ENCODE measurements around the gene DMD.

The DMD gene

DNA sequence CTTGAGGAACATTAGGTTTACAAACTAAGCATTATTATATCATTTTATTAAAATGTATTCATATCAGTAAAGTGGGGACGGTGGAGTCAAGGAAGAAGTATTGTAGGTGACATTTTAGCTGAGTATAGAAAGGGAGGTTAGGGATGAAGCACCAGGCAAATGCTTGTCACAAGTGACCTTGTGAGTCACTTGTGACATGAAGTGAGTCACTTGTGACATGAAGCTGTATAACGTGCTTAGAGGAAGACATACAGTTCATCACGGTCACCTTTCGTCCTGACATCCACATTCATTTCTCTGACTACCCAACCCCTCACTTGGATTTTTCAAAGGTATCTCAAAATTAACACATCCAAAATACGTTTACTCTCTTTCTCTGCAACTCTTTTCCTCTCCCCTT, 1034.8 kb downstream of the DMD start:
- no peak for DNase-seq

DNA sequence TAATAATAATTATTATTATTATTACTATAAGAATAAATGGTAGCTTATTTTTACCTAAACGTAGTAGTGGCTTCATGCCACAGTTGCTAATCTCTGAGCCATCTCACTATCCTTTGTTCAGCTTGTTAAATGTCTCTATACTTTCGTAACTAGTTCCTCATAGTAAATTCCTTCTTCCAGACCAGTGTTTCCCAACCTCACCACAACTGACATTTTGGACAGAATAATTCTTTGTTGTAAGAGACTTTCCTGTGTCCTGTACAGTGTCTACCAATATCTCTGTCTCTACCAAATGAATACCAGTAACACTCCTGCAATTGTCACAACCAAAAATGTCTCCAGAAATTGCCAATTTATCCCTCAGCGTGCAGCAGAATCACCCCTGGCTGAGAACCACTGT, 1040.9 kb downstream of the DMD start:
- no peak for DNase-seq

DNA sequence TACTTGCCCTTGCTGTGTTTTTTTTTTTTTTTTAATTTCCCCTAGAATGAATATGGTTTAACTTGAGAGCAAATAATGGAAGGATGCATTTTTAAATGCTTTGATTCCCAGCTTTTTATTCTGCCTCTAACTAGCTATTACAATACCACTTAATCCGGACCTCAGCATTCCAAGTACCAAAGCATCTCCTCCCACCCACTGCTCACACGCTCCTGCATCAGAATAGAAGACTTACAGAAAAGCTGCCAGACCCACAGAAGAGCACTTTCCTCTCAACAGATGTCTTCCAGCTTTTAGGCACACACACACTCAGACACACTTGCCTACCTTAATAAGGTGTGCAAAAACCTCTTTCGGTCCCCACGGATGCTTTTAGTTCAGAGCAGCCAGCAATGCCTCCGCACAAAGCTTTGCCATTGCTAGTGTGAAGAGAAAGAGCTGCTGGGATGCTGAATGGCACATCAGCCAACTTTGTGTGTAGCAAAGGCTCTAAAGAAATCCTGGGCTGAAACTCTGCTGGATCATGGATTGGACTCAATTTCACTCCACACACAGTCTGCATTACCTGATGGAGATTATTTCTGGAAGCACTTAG, 1056.2 kb downstream of the DMD start:
- DNase-seq: no peak

DNA sequence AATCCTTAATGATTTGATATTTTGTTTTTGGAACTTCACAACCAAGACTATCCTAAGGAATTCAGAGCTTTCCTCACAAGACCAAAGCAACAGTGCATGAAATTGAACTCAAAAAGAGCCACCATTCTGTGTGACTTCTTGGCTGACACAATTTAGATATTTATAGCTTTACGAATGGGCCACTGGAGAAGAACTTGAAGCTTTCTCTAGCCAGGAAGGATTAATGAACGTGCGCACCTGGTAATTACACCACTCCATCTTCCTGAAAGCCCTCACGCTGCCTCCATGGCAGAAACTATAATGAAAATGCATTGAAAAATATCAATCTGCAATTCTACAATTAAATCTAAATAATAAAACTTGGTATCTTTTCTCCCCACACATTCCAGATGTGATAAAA, 1057.8 kb downstream of the DMD start:
- no peak for DNase-seq

DNA sequence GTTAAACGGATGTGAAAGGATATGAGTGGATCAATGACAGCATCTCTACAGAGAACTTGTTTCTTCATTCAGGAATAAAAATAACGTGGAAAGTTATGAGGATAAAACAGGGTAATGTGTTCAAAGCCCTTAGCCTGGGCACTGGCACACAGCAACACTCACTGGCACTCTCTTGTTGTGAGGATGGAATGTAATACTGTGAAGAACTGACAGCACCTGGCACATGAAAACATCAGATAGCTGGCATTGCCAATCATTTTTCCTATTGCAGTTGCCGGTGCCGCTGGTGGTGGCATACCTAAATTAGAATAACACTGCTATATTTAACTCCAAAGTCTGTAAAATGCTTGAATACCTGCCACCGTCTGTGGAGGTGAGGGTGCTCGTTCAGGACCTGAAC, 1061.2 kb downstream of the DMD start:
- DNase-seq: no peak

DNA sequence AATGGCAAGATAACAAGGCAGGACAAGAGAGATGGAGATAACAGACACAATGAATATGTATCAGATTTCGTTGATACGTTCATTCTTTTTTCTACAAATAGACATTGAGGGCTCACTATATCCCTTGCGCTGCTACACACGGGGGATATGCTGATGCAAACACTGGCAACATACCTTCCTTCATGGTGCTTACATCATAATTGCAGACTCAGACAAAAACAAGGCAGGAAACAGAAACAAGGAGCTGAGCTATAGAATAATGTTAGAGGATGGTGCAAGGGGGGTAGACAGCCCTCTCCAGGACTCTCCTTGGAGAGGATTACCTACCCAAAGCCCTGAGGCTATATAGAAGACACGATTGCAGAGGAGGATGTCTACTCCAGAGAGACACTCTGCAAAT, 1069.5 kb downstream of the DMD start:
- DNase-seq: no peak

DNA sequence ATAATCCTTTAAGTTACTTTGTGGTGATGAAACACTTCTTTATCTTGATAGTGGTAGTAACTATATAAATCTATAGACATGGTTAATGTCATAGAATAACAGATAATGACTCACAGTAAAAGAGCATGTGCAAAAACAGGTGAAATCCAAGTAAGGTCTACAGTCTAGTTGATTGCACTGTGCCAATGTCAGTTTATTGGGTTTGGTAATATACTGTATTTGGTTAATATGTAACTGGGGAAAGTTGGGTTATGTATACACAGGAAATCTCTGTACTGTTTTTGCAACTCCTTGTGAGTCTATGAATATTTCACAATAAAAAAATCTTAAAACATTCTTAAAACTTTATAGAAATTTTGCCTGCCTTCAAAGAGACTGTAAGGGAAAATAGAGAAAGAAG, 1071.9 kb downstream of the DMD start:
- no peak for DNase-seq

DNA sequence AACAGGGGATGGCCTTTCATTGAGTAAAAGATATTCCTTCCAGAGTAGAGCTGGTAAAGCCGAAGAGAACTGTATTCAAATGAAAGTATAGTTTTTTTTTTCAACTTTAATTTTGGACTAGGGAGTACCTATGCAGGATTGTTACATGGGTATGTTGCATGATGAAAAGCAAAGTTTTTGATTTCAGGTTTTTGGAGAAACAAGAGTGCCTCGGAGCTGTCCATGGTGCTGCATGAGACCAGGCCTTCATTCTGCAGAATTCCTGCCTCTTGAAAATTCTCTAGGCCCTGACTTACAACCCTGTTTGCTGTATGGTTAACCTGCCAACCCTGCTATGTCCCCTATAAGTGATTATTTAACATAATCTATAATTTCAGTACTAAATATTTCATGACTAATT, 1073.8 kb downstream of the DMD start:
- DNase-seq: no peak

DNA sequence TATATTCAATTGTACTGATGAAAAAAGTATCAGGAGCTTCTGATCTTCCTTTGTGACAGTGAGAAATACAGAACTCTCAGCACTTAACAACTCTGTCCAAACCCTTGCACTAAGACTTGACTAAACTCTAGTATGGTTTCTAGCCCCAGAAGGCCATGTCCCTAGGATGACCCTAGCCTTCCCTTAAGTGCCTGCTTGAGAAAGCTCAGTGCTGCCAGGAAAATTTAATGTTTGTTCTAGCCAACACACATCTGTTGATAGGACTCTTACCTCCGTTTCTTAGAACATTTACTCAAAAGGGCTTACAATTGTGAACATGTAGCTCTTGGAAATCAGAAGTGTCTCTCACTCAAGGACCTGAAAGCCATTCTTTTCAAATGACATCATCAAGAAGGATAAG, 1084.4 kb downstream of the DMD start:
- DNase-seq: no peak

DNA sequence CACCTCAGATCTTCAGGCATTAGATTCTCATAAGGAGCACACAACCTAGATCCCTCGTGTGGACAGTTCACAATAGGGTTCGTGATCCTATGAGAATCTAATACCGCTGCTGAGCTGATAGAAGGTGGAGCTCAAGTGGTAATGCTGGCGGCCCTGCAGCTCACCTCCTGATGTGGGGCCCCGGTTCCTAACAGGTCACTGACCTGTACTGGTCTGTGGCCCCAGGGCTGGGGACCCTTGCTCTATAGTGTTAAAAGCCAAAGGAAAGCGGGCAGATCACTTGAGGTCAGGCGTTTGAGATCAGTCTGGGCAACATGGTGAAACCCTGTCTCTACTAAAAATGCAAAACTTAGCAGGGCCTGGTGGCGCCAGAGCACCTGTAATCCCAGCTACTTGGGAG, 1092.5 kb downstream of the DMD start:
- no peak for DNase-seq

DNA sequence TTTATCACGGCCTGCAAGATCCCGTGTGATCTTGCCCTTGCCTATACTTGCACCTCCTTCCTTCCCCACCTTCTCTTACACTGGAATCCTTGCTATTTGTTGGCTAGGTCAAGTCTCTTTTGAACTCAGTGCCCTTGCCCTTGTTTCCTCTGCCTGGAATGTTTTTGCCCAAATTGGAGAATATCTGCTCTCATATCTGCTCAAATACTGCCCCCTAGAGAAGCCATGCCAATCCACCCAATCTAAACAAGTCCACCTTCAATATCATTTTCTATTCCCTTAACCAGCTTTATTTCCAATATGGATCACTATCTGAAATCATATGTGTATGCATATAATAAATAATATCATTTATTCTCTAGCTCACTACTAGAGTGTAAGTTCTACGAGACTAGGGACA, 1095.3 kb downstream of the DMD start:
- no peak for DNase-seq

DNA sequence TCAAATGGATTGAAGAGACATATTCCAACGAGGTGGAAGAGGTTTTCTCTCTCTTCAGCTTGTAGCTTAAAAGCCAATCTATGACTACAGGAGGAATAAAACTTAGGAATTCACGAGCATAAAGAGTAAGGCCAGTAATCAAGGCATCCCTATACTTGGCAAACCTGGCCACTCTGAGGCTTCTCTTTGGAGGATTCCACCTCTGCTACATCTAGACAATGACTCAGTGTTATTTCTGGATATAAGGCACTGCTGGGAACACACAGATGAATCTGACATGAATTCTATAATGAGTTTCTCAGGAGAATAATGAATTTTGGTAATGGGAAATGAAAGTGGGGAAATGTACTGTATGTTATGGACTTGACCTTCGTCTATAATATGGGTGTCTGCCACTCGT, 1123.7 kb downstream of the DMD start:
- no peak for DNase-seq

DNA sequence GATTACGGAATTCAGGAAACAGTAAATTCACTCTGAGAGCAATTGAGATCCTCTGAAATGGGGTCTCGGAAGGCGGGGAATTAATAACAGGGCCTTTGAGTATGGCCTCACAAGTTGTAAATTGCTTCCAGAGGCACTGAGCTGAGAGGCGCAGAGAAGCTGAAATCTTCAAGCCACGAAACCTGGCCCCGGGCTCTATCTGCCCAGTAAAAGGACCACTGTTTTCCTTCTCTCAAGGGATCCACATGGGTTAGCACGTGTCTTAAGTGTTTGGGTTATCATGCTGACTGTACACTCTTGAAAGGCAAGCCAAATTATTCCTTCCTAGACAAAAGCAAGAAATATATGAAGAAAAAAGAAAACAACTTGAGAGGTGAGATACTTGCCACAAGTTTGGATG, 1126.6 kb downstream of the DMD start:
- DNase-seq: no peak

DNA sequence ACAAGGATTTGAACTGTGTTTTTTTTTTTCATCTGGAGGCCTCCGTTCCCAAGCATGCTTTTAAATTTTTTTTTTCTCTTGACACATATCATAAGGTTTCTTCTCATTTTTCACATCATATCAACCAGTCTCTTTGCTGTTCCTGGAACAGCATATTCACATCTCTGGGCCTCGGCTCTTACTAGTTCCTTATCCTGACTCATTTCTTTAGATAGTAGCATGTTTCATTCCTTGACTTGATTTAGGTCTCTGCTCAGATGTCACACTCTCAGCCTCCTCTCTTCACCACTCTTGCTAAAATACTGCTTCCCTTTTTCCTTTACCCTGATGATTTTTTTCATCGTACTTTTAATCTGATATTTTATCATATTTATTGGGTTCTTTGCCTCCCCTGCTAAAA, 1163.1 kb downstream of the DMD start:
- no peak for DNase-seq

DNA sequence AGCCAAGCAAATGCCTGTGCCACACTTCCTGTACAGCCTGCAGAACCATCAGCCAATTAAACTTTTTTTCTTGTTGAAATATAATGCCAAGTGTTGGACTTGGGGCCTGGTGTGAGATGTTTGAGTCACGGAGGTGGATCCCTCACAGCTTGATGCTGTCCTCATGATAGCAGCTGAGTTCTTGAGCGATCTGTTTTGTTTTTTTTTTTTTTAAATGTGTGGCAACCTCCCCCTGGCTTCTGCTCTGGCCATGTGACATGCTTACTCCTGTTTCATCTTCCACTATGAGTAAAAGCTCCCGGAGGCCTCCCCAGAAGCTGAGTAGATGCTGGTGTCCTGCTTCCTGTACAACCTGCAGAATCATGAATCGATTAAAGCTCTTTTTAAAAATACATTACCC, 1166.2 kb downstream of the DMD start:
- DNase-seq: no peak

DNA sequence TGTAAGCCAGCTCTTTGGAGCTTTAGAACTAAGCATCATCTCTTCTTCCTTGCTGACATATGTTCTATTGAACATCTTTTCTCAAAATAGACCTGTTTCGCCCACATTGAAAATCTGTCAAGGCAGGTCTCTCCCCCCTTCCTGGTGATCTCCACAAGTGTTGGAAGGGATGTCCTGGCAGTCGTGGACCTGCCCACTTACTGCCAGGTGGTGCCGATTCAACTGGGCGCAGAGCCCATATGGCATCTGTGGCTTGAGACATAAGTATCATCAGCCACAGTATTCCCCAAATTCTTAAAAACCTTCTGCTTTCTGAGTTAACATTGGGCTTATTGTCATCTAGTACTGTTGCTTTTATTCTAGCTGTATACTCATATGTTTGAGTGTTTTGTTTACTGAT, 1170.2 kb downstream of the DMD start:
- no peak for DNase-seq

DNA sequence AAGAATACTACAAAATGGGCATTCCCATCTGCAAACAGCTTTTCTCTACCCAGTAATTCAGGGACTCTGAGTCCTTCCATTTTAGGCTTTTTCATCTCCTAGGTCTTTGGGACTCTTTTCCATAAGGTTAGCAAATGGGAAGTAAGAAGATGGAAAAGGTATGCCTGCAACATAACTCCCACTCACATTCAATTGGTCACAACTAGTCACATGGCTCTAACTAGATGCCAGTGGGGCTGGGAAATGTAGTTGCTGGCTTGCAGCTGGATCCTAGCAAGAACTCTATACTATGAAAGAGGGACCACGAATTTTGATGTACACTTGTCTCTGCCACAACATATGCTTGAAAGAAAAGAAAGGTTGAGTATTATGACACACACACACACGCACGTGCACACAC, 1184.6 kb downstream of the DMD start:
- DNase-seq: no peak

DNA sequence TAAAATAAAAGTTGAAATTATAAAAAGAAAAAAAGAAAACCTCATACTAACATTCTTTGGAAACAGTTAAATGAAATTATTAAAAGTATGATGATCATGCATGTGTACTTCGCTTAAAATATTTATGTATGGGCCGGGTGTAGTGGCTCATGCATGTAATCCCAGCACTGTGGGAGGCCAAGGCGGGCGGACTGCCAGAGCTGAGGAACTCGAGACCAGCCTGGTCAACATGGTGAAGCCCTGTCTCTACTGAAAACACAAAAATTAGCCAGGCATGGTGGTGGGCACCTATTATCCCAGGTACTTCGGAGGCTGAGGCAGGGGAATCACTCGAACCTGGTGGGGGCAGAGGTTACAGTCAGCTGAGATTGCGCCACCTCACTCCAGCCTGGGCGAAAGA, 1187.3 kb downstream of the DMD start:
- no peak for DNase-seq

DNA sequence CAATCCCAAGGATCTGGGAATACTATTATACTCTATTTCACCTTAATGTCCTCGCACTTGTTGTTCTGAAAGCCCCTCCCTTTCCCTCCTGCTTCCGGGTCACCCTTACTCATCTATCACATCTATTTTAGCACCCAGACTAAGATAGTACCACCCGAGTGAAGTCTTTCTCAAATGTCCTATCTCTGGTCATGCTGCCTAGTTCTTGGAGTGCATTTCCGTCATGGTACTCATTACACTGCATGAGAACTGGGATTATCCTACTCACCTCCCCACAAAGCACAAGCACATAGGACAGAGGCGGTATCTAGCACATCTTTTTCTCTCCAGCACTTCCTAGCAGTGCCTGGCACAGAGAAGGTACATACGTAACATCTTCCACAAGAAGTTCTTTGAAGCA, 1195.2 kb downstream of the DMD start:
- no peak for DNase-seq

DNA sequence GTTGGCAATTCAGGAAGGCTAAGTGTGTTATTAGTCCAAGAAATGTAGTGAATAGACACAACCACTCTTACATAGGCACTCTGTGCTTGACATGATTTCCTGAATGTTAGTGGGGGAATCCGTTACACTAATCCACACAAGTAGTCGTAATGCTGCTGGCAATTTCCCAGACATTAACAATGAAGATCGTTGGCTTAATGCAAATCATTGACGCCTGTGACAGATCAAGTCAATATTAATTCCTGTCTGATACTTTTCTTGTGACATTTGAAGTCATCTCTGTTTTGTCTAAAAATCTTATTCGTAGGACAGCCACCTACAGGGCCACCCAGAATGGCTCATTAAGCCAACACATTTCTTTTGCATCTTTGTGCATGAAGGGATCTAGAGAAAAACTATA, 1200.4 kb downstream of the DMD start:
- no peak for DNase-seq

DNA sequence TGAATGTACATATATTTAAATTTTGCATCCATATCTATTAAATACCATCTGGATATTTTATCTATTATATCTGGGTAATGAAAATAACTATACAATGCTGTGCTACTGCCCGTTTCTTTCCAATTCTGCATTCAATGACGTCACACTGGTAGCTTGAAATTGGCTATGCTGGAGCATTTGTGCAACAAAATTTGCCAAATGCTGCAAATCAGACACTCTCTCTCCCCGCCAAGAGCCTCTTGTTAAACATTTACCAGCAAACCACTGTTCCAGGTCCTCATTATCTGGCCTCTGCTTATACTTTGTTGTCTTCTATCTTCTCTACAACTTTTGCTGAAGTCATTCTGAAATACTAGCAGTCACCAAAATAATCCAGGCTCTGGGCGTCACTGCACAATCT, 1201.1 kb downstream of the DMD start:
- no peak for DNase-seq

DNA sequence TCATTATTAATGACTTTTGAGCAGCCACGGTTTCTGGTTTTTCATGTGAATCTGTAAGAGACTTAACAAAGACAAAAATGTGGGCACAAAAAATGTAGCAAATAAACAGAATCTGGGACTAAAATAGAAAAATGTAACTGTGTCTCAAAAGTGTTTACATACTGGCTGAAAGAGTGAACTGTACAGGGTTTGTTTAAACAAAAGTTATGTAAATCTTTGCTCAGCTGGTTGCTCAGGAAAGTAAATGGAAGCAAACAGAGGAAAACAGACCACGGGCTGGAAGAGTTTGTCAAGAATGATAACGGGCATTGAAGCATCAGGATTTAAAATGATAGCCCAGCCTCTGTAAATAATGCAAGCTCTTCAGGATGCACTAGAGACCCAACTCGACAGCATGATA, 1217.7 kb downstream of the DMD start:
- no peak for DNase-seq

DNA sequence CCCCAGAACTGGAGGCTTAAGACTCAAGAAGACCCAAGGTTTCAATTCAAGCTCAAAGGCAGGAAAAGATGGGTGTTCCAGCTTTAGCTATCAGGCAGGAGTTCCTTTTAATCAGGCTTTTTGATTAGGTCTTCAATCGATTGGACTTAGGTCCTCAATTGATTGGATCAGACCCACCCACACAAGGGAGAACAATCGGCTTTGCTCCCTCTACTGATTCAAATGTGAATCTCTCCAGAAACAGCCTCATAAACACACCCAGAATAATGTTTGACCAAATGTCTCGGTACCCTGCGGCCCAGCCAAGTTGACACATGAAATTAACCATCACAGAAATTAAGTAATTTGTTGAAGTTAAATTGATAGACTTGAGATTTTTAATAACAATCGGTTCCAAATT, 1222.4 kb downstream of the DMD start:
- DNase-seq: no peak

DNA sequence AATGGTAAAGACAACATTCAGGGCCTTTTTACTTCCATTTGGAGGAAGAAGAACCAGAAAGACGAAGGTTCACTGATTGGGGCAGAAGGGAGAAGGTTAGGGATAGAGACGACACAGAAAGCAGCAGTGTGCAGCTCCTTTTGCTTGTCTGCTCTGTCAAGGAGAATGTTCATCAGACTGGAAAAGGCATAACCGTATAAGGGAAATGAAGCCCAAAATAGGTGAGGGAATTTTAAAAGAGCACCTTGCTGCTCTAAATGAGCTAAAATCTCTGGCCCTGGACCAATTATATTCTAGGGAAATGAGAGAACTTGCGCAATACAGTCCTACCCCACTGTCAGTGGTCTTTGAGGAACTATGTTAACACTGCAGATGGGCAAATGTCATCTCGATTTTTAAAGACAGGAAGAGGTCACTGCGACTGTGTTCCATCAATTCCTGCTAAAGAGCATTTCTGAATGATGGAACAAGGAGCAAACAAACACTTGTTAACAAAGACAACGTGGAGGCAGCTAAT, 1229.7 kb downstream of the DMD start:
- no peak for DNase-seq

DNA sequence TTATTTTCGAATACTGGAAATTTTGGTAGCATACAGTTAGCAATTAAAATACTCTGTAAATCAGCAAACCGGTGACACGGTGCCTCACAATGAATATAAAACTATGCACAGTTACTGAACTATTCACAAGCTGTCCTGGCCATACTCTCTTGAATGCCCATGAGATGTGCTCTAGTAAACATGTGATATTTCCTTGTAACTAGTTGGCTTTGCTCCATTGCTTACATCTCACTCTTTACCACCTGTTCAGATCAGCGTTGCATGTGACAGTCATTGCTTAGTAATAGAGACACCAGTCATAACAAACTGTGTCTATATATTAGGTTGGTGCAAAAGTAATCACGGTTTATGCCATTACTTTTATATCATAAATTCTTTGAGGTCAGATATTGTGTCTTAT, 1241.6 kb downstream of the DMD start:
- no peak for DNase-seq

DNA sequence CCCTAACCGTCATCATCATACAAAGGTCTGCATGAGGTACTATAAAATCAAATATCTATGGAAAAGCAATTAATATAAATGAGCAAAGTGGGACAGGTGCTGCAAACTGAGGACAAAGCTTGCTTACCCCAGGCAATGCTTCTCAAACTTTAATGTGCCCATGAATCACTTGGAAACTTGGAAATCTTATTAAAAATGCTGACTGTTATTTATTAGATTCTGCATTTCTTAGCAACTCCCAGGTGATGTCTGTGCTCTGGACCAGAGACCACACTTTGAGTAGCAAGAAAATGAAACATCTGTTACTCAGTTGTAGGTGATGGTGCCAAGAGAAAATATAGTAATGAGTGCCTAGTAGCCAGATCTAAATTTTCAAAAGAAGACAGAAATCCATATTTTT, 1249.1 kb downstream of the DMD start:
- DNase-seq: no peak

Measured in EL (cell line).